ENCODE data around the gene RIOK2. TPM values are rescaled to one million over a fixed set of nuclear protein-coding genes. Genes with fewer than 3 reads are reported as not detected.

RIOK2 gene
- total and polyA plus RNA-seq, 2 of the 8 experiments (the other 6 are each of a cell fraction or from before 2014, with no cell fraction given) = 5.4 to 35.0 TPM

DNA sequence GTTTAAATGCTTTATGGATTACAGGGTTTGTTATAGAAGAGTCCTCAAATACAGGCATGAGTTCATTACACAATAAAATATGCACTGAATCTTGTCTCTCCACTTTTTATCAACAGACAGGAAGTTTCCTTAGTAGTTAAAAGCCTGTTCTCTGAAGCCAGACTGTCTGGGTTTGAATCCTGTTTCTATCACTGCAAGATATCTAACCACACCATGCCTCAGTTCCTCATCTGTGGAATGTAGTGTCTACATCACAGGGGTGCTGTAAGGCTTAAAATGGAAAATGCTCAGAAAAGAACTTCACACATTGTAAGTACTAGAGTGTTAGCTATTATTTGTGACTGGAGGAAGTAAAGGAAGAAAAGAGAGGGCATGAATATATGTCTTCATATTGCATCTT, 49.9 kb downstream of the RIOK2 start (continued):
- TF ChIP-seq RAD21 (IDR thresholded peaks at IDR 0.05 in 1 of 2, conservative IDR thresholded peaks at IDR 0.05 in 1 of 2; ENCODE audit: low read depth in 2 of 2, low read length in 2 of 2) = no peak
- no peak for TF ChIP-seq POLR2AphosphoS5 (IDR thresholded peaks at IDR 0.05; ENCODE audit: low read depth, low read length)
- no peak for TF ChIP-seq FOSL1 (IDR thresholded peaks at IDR 0.05; ENCODE audit: insufficient read depth, low read depth, low read length)
- TF ChIP-seq NANOG (IDR thresholded peaks at IDR 0.05; ENCODE audit: insufficient read depth, low read depth, low read length, poor library complexity, severe bottlenecking) = no peak
